ENCODE measurements around the gene PPP2R5A. TPM values are rescaled to one million over a fixed set of nuclear protein-coding genes. Genes with fewer than 3 reads are reported as not detected.

PPP2R5A gene
- total and polyA plus RNA-seq, 2 of the 13 experiments (the other 11 are each of a cell fraction or from before 2014, with no cell fraction given), result 22.0 to 31.4 TPM

DNA sequence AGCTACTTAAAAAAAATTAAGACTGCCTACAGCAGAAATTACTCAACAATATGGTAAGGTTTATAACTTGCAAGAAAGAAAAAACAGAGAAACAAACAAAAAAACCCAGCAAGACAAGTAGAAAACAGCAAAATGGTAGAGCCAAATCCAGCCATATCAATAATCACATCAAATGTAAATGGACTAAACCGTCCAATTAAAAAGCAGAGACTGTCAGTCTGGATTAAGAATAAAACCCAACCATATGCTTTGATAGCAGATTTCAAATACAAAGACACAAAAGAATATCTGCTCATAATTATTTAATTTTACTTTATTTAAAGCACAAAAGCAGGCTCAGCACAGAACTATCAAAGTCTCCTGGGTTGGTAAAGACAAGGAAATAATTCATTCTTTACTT, 112.0 kb downstream of the PPP2R5A start (continued):
- no peak for TF ChIP-seq HMG20B (CRISPR knock-in tag; conservative IDR thresholded peaks at IDR 0.05)
- no peak for TF ChIP-seq RORA (CRISPR knock-in tag; IDR thresholded peaks at IDR 0.05)
- TF ChIP-seq KDM3A (CRISPR knock-in tag; IDR thresholded peaks at IDR 0.05; ENCODE audit: low read depth), result no peak
- no peak for TF ChIP-seq ZFP36L2 (CRISPR knock-in tag; IDR thresholded peaks at IDR 0.05)
- TF ChIP-seq ZNF207 (IDR thresholded peaks at IDR 0.05; ENCODE audit: borderline replicate concordance), result no peak
- no peak for TF ChIP-seq SMAD3 (CRISPR knock-in tag; IDR thresholded peaks at IDR 0.05)
- TF ChIP-seq MAFK (conservative IDR thresholded peaks at IDR 0.05 in 1 of 2, IDR thresholded peaks at IDR 0.05 in 1 of 2; ENCODE audit: low read length in 2 of 2), result no peak
- TF ChIP-seq NR2F6 (IDR thresholded peaks at IDR 0.05), result no peak
- no peak for TF ChIP-seq NR2F6 (CRISPR knock-in tag; IDR thresholded peaks at IDR 0.05)
- no peak for TF ChIP-seq ZNF160 (CRISPR knock-in tag; IDR thresholded peaks at IDR 0.05)
- no peak for TF ChIP-seq NKX3-1 (CRISPR knock-in tag; IDR thresholded peaks at IDR 0.05)

DNA sequence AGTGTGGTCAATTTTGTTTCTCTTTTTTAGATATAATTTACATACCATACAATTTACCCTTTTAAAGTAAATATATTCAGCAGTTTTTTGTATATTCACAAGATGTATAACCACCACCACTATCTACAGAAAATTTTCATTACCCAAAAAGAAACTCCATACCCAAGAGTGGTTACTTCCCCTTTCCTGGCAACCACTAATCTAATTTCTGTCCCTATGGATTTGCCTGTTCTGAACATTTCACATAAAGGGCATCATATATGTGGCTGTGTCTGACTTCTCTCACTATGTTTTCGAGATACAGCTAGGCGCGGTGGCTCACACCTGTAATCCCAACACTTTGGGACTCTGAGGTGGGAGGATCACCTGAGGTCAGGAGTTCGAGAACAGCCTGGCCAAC, 115.8 kb downstream of the PPP2R5A start:
- FAIRE-seq, result no peak
- CTCF ChIA-PET (ENCODE audit: low intra/inter-chr PET ratio, low total read pairs), result no interaction called here
- DNase-seq (ENCODE audit: low spot score), result no peak
- Histone ChIP-seq H3K4me1 (ENCODE audit: insufficient read depth, low read length) (no peaks in the 10 kb centered on the region), H3K36me3 (replicated peaks in 1 of 2; ENCODE audit: control insufficient read depth in 1 of 2, insufficient read depth in 2 of 2, low read length in 2 of 2) (peaks cover 3 to 13% of the 10 kb centered on the region in 2 experiments; a peak in 4 of 5 replicates), H3K27me3 (ENCODE audit: control insufficient read depth in 1 of 2, insufficient read depth in 2 of 2, low read length in 2 of 2) (no peaks in the 10 kb centered on the region), H3K4me2 (ENCODE audit: low read depth, low read length) (no peak overlapping the region), H3K9ac (ENCODE audit: insufficient read depth, low read depth, low read length) (no peak overlapping the region), H3K27ac (ENCODE audit: extremely low read length, insufficient read depth, low read length) (no peak overlapping the region), H2AFZ (ENCODE audit: low read length) (no peak overlapping the region), H3K4me3 (replicated peaks in 1 of 3; ENCODE audit: insufficient read depth in 1 of 3, low read depth in 2 of 3, low read length in 3 of 3) (no peak overlapping the region), H3K79me2 (ENCODE audit: insufficient read depth, low read length) (no peaks in the 10 kb centered on the region), H4K20me1 (ENCODE audit: insufficient read depth, low read length) (no peaks in the 10 kb centered on the region), H3K9me3 (ENCODE audit: low read length) (peaks cover 10% of the 10 kb centered on the region; the same call in 1 of the 2 replicates)
- no peak for TF ChIP-seq ZNF792 (CRISPR knock-in tag; IDR thresholded peaks at IDR 0.05)
- no peak for TF ChIP-seq SP1 (IDR thresholded peaks at IDR 0.05)
- TF ChIP-seq SP1 (CRISPR knock-in tag; IDR thresholded peaks at IDR 0.05), result no peak
- TF ChIP-seq, protein P1, sequence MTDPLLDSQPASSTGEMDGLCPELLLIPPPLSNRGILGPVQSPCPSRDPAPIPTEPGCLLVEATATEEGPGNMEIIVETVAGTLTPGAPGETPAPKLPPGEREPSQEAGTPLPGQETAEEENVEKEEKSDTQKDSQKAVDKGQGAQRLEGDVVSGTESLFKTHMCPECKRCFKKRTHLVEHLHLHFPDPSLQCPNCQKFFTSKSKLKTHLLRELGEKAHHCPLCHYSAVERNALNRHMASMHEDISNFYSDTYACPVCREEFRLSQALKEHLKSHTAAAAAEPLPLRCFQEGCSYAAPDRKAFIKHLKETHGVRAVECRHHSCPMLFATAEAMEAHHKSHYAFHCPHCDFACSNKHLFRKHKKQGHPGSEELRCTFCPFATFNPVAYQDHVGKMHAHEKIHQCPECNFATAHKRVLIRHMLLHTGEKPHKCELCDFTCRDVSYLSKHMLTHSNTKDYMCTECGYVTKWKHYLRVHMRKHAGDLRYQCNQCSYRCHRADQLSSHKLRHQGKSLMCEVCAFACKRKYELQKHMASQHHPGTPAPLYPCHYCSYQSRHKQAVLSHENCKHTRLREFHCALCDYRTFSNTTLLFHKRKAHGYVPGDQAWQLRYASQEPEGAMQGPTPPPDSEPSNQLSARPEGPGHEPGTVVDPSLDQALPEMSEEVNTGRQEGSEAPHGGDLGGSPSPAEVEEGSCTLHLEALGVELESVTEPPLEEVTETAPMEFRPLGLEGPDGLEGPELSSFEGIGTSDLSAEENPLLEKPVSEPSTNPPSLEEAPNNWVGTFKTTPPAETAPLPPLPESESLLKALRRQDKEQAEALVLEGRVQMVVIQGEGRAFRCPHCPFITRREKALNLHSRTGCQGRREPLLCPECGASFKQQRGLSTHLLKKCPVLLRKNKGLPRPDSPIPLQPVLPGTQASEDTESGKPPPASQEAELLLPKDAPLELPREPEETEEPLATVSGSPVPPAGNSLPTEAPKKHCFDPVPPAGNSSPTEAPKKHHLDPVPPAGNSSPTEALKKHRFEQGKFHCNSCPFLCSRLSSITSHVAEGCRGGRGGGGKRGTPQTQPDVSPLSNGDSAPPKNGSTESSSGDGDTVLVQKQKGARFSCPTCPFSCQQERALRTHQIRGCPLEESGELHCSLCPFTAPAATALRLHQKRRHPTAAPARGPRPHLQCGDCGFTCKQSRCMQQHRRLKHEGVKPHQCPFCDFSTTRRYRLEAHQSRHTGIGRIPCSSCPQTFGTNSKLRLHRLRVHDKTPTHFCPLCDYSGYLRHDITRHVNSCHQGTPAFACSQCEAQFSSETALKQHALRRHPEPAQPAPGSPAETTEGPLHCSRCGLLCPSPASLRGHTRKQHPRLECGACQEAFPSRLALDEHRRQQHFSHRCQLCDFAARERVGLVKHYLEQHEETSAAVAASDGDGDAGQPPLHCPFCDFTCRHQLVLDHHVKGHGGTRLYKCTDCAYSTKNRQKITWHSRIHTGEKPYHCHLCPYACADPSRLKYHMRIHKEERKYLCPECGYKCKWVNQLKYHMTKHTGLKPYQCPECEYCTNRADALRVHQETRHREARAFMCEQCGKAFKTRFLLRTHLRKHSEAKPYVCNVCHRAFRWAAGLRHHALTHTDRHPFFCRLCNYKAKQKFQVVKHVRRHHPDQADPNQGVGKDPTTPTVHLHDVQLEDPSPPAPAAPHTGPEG (CRISPR knock-in tag; IDR thresholded peaks at IDR 0.05), result no peak
- no peak for TF ChIP-seq ZNF124 (CRISPR knock-in tag; IDR thresholded peaks at IDR 0.05)
- TF ChIP-seq, protein P2, sequence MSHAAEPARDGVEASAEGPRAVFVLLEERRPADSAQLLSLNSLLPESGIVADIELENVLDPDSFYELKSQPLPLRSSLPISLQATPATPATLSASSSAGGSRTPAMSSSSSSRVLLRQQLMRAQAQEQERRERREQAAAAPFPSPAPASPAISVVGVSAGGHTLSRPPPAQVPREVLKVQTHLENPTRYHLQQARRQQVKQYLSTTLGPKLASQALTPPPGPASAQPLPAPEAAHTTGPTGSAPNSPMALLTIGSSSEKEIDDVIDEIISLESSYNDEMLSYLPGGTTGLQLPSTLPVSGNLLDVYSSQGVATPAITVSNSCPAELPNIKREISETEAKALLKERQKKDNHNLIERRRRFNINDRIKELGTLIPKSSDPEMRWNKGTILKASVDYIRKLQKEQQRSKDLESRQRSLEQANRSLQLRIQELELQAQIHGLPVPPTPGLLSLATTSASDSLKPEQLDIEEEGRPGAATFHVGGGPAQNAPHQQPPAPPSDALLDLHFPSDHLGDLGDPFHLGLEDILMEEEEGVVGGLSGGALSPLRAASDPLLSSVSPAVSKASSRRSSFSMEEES (CRISPR knock-in tag; IDR thresholded peaks at IDR 0.05), result no peak
- TF ChIP-seq HMG20B (CRISPR knock-in tag; conservative IDR thresholded peaks at IDR 0.05), result no peak
- TF ChIP-seq ZFP1 (CRISPR knock-in tag; IDR thresholded peaks at IDR 0.05), result no peak
- TF ChIP-seq SATB2 (CRISPR knock-in tag; IDR thresholded peaks at IDR 0.05), result no peak
- no peak for TF ChIP-seq HNRNPLL (IDR thresholded peaks at IDR 0.05; ENCODE audit: low read depth, low read length, poor library complexity, severe bottlenecking)
- in situ Hi-C loops (cut with HindIII; ENCODE audit: extremely low pct_ligation_motif_present, low pct_unique_long_range_greater_than_20kb) (no loop called here), intact Hi-C loops (cut with micrococcal nuclease; ENCODE audit: unreplicated experiment) (no loop called here)
- POLR2A ChIA-PET, result no interaction called here
- WGBS (ENCODE audit: low lambda C conversion rate), result 100% methylated on average over 4 of the region's 4 CpGs
- ATAC-seq, result no peak
- BruUV-seq (replicated peaks), result no TSS peak

Data from HepG2 (cell line).